Neutrophil (primary cell): ENCODE results near the gene ITGB3.

Source experiments
- H3K27ac ChIP-seq: fragments of 200-600 bp; sonication (generic); 2 replicates; pipeline ENCODE4 v1.5.1; 2016; ENCODE audit warnings: mild to moderate bottlenecking, moderate library complexity
- H3K27me3 ChIP-seq: fragments of 200-600 bp; sonication (generic); 2 replicates; pipeline ENCODE4 v1.6.0; 2016; ENCODE audit warnings: mild to moderate bottlenecking
- H3K36me3 ChIP-seq: fragments of 200-600 bp; sonication (generic); 2 replicates; pipeline ENCODE4 v1.5.1; 2017
- H3K4me1 ChIP-seq, 2 experiments: fragments of 200-600 bp in 1 of 2; sonication (generic) in 1 of 2; 1 replicate in 1 of 2; 2 replicates in 1 of 2; pipeline versions ENCODE4 v1.5.1 to v1.6.1; 2013 to 2016; ENCODE audit warnings: low read depth in 1 of 2, low read length in 1 of 2, mild to moderate bottlenecking in 1 of 2, moderate library complexity in 1 of 2; ENCODE audit not compliant: control insufficient read depth in 1 of 2, insufficient read depth in 1 of 2
- H3K4me3 ChIP-seq, 2 experiments: fragments of 200-600 bp in 1 of 2; sonication (generic) in 1 of 2; 1 replicate in 1 of 2; 2 replicates in 1 of 2; pipeline ENCODE4 v1.5.1; 2013 to 2016; ENCODE audit warnings: low read depth in 1 of 2, low read length in 1 of 2, mild to moderate bottlenecking in 1 of 2, moderate library complexity in 1 of 2
- H3K9me3 ChIP-seq: fragments of 200-600 bp; sonication (generic); 2 replicates; pipeline ENCODE4 v1.5.1; 2016
- CTCF ChIP-seq: fragments of 200-600 bp; sonication (generic); IDR thresholded peaks from 2 replicates; pipeline ENCODE4 v1.5.1; 2016; ENCODE audit warnings: antibody characterized with exemption

The ITGB3 gene

GRCh38 chr17:47235506-47235905 is 18.1 kb upstream of the ITGB3 start:
- TF ChIP-seq CTCF: no peak
- no peaks in the 10 kb centered on the region for H3K9me3 ChIP-seq
- peaks cover 4% of the 10 kb centered on the region for H3K27me3 ChIP-seq
- H3K4me3 ChIP-seq: no peak overlapping the region
- peaks cover 0 to 3% of the 10 kb centered on the region in 2 experiments for H3K4me1 ChIP-seq
- H3K27ac ChIP-seq: no peak overlapping the region
- no peaks in the 10 kb centered on the region for H3K36me3 ChIP-seq

DNA sequence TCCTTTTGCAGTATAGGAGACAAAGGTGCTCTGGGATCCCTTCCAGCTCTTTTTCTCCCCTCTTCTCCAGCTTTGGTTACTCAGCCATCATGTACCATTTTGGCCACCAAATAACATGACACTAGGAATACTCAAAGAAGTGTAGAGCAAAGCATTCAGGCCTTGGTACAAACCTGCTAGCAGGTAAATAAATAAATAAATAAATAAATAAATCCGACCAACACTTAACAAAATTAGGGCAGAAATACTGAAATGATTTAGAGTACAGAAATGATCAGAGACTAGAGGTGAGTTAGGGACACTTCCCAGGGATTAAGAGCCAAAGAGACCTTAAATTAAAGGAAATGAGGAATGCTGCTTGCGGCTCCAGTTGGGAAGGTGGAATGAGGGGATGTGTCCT is 17.7 kb upstream of the ITGB3 start:
- Histone ChIP-seq H3K36me3 (no peaks in the 10 kb centered on the region), H3K4me3 (no peak overlapping the region), H3K27ac (no peak overlapping the region), H3K9me3 (no peaks in the 10 kb centered on the region), H3K4me1 (peaks cover 0 to 3% of the 10 kb centered on the region in 2 experiments), H3K27me3 (no peaks in the 10 kb centered on the region)
- TF ChIP-seq CTCF: no peak

DNA sequence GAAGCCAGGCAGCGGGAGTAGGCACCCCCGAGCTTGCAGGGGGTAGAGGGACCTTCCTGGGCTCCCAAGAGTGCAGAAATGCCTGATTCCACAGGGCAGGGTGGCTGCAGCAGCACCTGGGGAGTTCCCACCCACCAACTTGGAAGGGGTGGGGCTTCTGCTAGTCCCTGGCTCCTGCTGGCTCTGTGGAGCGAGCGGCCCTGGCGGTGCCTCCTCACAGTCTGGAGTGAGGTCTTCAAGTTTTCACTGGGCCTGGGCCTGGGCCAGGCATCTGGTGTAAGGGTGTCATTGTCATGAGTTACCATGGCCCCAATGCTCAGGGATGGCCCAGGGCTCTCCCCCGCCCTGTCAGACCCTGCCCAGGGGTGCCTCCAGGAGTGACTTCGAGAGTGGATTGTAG is 15.8 kb upstream of the ITGB3 start:
- Histone ChIP-seq H3K27ac (no peak overlapping the region), H3K4me1 (peaks cover 0 to 3% of the 10 kb centered on the region in 2 experiments), H3K36me3 (no peaks in the 10 kb centered on the region), H3K27me3 (no peaks in the 10 kb centered on the region), H3K4me3 (no peak overlapping the region), H3K9me3 (no peaks in the 10 kb centered on the region)
- TF ChIP-seq CTCF: no peak

DNA sequence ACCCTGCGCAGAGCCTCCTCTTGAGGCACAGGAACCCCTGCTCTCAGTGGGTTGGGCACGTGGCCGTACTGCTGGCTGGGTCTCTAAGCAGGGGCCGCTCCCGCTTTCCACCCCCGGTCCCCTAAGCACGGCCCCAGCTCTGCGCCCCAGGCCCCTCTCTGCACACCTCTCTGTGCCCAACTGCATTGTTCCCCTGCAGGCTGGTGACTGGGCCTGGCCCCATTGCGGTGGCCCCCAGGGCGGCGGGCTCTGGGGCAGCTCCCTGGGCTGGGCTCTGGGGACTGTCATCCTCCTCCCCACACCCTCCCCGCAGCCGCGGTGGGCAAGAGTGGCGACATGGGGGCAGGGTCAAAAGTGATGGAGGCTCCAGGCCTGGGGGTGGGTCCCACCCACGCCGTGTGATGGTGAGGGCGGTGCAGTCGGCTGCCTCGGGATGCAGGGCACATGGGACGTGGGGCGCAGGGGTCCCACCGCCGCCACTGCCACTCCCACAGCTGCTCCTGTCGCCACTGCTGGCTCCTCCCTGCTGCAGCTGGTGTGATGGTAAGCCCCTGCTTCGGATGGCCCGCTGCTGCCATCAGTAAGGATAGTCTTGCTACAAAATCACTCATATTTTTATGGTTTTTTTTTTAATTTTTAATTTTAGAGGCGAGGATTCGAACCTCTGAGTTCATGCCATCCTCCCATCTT is 15.2 kb upstream of the ITGB3 start:
- Histone ChIP-seq H3K4me1 (peaks cover 0 to 3% of the 10 kb centered on the region in 2 experiments), H3K9me3 (no peaks in the 10 kb centered on the region), H3K27ac (no peak overlapping the region), H3K36me3 (no peaks in the 10 kb centered on the region), H3K4me3 (no peak overlapping the region), H3K27me3 (no peaks in the 10 kb centered on the region)
- no peak for TF ChIP-seq CTCF

DNA sequence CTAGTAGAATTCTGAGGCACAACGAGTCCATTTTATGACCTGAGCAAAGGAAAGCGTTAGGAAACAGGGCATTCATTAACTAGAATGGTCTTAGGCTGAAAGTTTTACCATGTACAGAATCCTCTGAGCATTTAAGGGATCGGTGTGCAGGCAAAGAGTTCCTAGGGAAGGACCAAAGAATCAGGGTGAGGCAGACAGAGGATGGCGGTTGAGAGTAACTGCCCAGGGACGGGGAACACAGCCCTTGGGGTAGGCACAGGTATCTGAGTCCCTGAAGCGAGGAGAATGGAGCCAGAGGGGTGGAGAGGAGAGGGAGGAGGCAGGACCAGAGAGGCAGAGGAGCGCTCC is 14.0 kb upstream of the ITGB3 start:
- no peaks in the 10 kb centered on the region for H3K9me3 ChIP-seq
- no peak overlapping the region for H3K27ac ChIP-seq
- no peak for TF ChIP-seq CTCF
- peaks cover 0 to 3% of the 10 kb centered on the region in 2 experiments for H3K4me1 ChIP-seq
- H3K4me3 ChIP-seq: no peak overlapping the region
- H3K36me3 ChIP-seq: no peaks in the 10 kb centered on the region
- H3K27me3 ChIP-seq: no peaks in the 10 kb centered on the region
